ENCODE measurements around the gene NMS.

Gene NMS

DNA sequence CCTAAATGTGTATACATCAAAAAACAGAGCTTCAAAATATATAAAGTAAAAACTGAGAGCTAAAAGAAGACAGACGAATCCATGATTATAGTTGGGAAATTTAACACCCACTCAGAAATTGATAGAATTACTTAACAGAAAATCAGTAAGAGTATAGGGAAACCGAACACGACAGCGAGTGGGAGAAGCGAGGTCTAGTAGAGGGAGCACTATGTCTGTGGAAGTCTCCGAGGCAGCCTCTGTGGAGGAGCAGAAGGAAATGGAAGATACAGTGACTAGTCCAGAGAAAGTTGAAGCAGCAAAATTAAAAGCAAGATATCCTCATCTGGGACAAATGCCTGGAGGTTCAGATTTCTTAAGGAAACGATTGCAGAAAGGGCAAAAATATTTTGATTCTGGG is 38.8 kb downstream of the NMS start:
- TF ChIP-seq, protein P1, sequence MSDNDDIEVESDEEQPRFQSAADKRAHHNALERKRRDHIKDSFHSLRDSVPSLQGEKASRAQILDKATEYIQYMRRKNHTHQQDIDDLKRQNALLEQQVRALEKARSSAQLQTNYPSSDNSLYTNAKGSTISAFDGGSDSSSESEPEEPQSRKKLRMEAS (IDR thresholded peaks at IDR 0.05; ENCODE audit: low read depth, low read length): no peak
- no peak for TF ChIP-seq POLR2A (IDR thresholded peaks at IDR 0.05; ENCODE audit: extremely low read depth, insufficient read length)
- no peak for TF ChIP-seq MYC (IDR thresholded peaks at IDR 0.05; ENCODE audit: low read depth, low read length)
- TF ChIP-seq, protein P2, sequence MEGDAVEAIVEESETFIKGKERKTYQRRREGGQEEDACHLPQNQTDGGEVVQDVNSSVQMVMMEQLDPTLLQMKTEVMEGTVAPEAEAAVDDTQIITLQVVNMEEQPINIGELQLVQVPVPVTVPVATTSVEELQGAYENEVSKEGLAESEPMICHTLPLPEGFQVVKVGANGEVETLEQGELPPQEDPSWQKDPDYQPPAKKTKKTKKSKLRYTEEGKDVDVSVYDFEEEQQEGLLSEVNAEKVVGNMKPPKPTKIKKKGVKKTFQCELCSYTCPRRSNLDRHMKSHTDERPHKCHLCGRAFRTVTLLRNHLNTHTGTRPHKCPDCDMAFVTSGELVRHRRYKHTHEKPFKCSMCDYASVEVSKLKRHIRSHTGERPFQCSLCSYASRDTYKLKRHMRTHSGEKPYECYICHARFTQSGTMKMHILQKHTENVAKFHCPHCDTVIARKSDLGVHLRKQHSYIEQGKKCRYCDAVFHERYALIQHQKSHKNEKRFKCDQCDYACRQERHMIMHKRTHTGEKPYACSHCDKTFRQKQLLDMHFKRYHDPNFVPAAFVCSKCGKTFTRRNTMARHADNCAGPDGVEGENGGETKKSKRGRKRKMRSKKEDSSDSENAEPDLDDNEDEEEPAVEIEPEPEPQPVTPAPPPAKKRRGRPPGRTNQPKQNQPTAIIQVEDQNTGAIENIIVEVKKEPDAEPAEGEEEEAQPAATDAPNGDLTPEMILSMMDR (IDR thresholded peaks at IDR 0.05; ENCODE audit: low read depth, low read length): no peak
- H3K4me3 ChIP-seq (ENCODE audit: low read depth, low read length): no peak overlapping the region
- no peak for DNase-seq (ENCODE audit: low read depth)

DNA sequence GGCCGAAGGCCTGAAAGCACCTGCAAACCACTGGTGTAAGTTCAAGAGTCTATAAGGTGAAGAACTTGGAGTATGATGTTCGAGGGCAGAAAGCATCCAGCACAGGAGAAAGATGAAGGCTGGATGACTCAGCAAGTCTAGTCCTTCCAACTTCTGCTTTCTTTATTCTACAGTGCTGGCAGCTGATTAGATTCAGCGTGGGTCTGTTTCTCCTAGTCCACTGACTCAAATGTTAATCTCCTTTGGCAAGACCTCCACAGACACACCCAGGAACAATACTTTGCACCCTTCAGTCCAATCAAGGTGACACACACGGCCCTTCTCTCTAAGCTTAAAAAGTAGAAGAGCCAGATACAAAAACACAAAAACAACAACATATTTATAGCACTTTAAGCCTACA is 43.4 kb downstream of the NMS start:
- peak; percentile 76 for DNase-seq (ENCODE audit: low read depth)
- TF ChIP-seq, protein P1 (IDR thresholded peaks at IDR 0.05; ENCODE audit: low read depth, low read length): no peak
- TF ChIP-seq, protein P2 (IDR thresholded peaks at IDR 0.05; ENCODE audit: low read depth, low read length): no peak
- TF ChIP-seq POLR2A (IDR thresholded peaks at IDR 0.05; ENCODE audit: extremely low read depth, insufficient read length) (no peak), MYC (IDR thresholded peaks at IDR 0.05; ENCODE audit: low read depth, low read length) (no peak)
- H3K4me3 ChIP-seq (ENCODE audit: low read depth, low read length): no peak overlapping the region

DNA sequence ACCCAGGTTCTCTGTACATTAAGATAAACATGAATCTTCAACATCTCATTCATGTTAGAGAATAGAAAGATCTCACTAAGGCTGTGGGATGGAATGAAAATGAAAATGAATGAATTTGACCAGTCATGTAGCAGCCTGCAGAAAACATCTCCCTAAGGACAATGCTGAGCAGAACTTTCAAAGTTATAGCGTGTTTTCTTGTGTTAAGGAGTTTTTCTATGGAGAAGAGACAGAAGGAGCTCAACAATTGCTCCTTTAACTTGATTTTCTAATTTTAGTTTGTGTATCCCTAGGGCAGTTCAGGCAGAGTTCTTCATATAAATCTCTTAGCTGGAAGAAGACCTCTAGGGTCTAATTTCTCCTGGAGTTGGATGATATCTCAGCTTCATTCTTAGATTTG is 47.3 kb downstream of the NMS start:
- DNase-seq (ENCODE audit: low read depth): no peak
- TF ChIP-seq POLR2A (IDR thresholded peaks at IDR 0.05; ENCODE audit: extremely low read depth, insufficient read length) (no peak), MYC (IDR thresholded peaks at IDR 0.05; ENCODE audit: low read depth, low read length) (no peak)
- TF ChIP-seq, protein P1 (IDR thresholded peaks at IDR 0.05; ENCODE audit: low read depth, low read length): no peak
- TF ChIP-seq, protein P2 (IDR thresholded peaks at IDR 0.05; ENCODE audit: low read depth, low read length): no peak
- H3K4me3 ChIP-seq (ENCODE audit: low read depth, low read length): no peak overlapping the region

DNA sequence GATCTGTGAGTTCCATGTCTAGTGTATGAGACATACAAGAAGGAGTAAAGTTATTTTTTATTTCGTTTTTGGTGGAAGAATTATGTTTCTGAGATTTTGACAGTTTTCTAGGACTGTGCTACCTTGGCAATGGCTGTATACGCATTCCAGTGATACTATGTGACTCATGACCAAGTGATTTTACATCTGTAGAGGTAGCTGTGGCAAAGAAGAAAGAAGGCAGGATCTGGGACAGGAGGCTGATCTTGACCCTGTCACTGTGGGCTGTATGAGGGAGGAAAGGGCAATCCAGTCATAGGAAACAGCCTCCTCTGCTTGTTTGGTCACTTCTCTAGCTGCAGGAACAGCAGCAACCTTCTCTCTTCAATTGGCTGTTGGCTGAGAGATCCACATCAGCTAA is 48.5 kb downstream of the NMS start:
- TF ChIP-seq, protein P1 (IDR thresholded peaks at IDR 0.05; ENCODE audit: low read depth, low read length): no peak
- TF ChIP-seq, protein P2 (IDR thresholded peaks at IDR 0.05; ENCODE audit: low read depth, low read length): no peak
- TF ChIP-seq POLR2A (IDR thresholded peaks at IDR 0.05; ENCODE audit: extremely low read depth, insufficient read length) (no peak), MYC (IDR thresholded peaks at IDR 0.05; ENCODE audit: low read depth, low read length) (no peak)
- DNase-seq (ENCODE audit: low read depth): no peak
- no peak overlapping the region for H3K4me3 ChIP-seq (ENCODE audit: low read depth, low read length)

DNA sequence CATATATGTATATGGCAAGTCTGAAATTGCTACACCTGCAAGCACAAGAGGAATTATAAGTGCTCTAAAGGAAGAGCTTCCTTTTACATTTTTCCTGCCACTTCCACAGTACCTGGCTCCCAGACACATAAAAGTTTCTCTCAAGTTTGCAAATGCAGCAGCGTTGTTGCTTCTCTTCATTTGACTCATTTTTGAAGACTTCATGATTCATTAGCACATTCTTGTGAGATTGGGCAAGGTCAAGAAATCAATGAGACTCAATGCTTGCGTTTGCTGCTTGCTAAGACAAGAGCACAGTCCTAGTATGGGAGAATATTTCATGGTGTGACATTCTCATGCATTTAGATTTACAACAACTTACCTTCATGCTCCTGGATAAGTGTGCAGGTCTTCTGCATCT is 49.9 kb downstream of the NMS start:
- no peak overlapping the region for H3K4me3 ChIP-seq (ENCODE audit: low read depth, low read length)
- DNase-seq (ENCODE audit: low read depth): no peak
- TF ChIP-seq POLR2A (IDR thresholded peaks at IDR 0.05; ENCODE audit: extremely low read depth, insufficient read length) (no peak), MYC (IDR thresholded peaks at IDR 0.05; ENCODE audit: low read depth, low read length) (no peak)
- TF ChIP-seq, protein P2 (IDR thresholded peaks at IDR 0.05; ENCODE audit: low read depth, low read length): no peak
- TF ChIP-seq, protein P1 (IDR thresholded peaks at IDR 0.05; ENCODE audit: low read depth, low read length): no peak

DNA sequence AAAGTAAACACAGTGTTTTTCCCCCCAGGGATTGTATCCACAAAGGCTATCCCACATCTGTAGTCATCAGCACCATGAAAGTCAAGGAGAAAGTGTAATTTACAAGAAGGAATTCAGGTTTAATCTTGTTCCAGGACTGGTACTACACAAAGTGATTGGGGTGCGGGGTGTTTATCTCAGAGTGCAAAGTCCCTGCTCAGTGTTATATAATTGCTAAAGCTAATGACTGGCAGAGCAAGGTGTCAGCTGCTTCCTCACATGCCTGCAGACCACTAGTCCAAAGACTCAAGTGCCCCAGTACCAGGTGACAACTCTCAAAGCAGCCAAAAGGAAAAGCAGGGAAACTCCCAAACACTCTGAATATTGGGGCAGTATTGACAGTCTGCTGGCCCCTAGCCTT is 52.1 kb downstream of the NMS start:
- TF ChIP-seq MYC (IDR thresholded peaks at IDR 0.05; ENCODE audit: low read depth, low read length): no peak
- TF ChIP-seq POLR2A (IDR thresholded peaks at IDR 0.05; ENCODE audit: extremely low read depth, insufficient read length): no peak
- DNase-seq (ENCODE audit: low read depth): no peak
- no peak overlapping the region for H3K4me3 ChIP-seq (ENCODE audit: low read depth, low read length)
